Lung (tissue), 12 donors: ENCODE results near the gene MAG. TPM values are rescaled to one million over a fixed set of nuclear protein-coding genes. Genes with fewer than 3 reads are reported as not detected.

ENCODE experiments used
- ATAC-seq: fragments of 200-7000 bp; cut with Tn5 transposase; one replicate; pipeline ENCODE4 v1.9.1; 2020; ENCODE audit warnings: moderate number of reproducible peaks; ENCODE audit not compliant: insufficient read depth, low FRiP score
- DNase-seq, 3 donors: peaks; one replicate each; pipeline ENCODE4 v3.0.0-alpha.2; 2013 to 2017
- H3K27ac ChIP-seq, 2 donors: one replicate each; pipeline ENCODE4 v1.5.1; 2013; ENCODE audit warnings: mild to moderate bottlenecking in 2 of 2, moderate library complexity in 2 of 2, control low read depth in 1 of 2, inconsistent platforms in 1 of 2, low read depth in 1 of 2, low read length in 1 of 2
- H3K27me3 ChIP-seq, 3 donors: one replicate each; pipeline ENCODE4 v1.5.1; 2013; ENCODE audit warnings: low read length in 2 of 3; ENCODE audit not compliant: control insufficient read depth in 3 of 3, insufficient read depth in 3 of 3
- H3K36me3 ChIP-seq, 4 donors: one replicate each; pipeline ENCODE4 v1.5.1; 2013; ENCODE audit warnings: low read length in 4 of 4, mild to moderate bottlenecking in 1 of 4, moderate library complexity in 1 of 4; ENCODE audit not compliant: control insufficient read depth in 4 of 4, insufficient read depth in 4 of 4
- H3K4me1 ChIP-seq, 5 donors: one replicate each; pipeline ENCODE4 v1.5.1; 2013; ENCODE audit warnings: low read length in 5 of 5, mild to moderate bottlenecking in 2 of 5, moderate library complexity in 1 of 5; ENCODE audit not compliant: control insufficient read depth in 5 of 5, insufficient read depth in 5 of 5
- H3K4me3 ChIP-seq: one replicate; pipeline ENCODE4 v1.5.1; 2013; ENCODE audit warnings: mild to moderate bottlenecking, control low read depth, moderate library complexity
- H3K9ac ChIP-seq, 2 donors: one replicate each; pipeline ENCODE4 v1.5.1; 2013; ENCODE audit warnings: low read length in 2 of 2, control low read depth in 1 of 2; ENCODE audit not compliant: insufficient read depth in 1 of 2
- H3K9me3 ChIP-seq, 4 donors: one replicate each; pipeline ENCODE4 v1.5.1; 2013; ENCODE audit warnings: low read length in 3 of 4, mild to moderate bottlenecking in 1 of 4, moderate library complexity in 1 of 4; ENCODE audit not compliant: control insufficient read depth in 4 of 4, insufficient read depth in 3 of 4
- WGBS, 2 donors: extraction: QIAGEN DNeasy Blood & Tissue Kit; methylation state at CpG; one replicate each; pipeline ENCODE4 v1.1.7; 2013; 5-methylcytosine and 5-hydroxymethylcytosine counted together
- polyA plus RNA-seq, 2 donors: library from polyadenylated mRNA; stranded (reverse); fragments of 200-250 nt; gene quantifications; one replicate each; pipeline ENCODE4 v1.2.1, GENCODE V29; 2013
- total RNA-seq, 2 donors: library from RNA; depleted of rRNA in 1 of 2; stranded (reverse); fragments of >200 nt in 1 of 2; gene quantifications; one replicate each; pipeline ENCODE4 v1.2.1, GENCODE V29; 2014 to 2021
- TF ChIP-seq, protein P1 (sequence below): IDR thresholded peaks from 2 replicates; pipeline ENCODE4 v1.5.1; 2012; ENCODE audit warnings: mild to moderate bottlenecking; ENCODE audit errors: control extremely low read depth, extremely low read depth
- donor health status: control.
- donor health status: control.
- donor health status: Bipolar disorder and iron deficiency.
- donor health status: healthy.
- donor health status: DM: yes; HTN: yes; CAD: no.

Gene MAG
- total and polyA plus RNA-seq, 4 donors = 0.08 to 8.8 (median 1.9) TPM

DNA sequence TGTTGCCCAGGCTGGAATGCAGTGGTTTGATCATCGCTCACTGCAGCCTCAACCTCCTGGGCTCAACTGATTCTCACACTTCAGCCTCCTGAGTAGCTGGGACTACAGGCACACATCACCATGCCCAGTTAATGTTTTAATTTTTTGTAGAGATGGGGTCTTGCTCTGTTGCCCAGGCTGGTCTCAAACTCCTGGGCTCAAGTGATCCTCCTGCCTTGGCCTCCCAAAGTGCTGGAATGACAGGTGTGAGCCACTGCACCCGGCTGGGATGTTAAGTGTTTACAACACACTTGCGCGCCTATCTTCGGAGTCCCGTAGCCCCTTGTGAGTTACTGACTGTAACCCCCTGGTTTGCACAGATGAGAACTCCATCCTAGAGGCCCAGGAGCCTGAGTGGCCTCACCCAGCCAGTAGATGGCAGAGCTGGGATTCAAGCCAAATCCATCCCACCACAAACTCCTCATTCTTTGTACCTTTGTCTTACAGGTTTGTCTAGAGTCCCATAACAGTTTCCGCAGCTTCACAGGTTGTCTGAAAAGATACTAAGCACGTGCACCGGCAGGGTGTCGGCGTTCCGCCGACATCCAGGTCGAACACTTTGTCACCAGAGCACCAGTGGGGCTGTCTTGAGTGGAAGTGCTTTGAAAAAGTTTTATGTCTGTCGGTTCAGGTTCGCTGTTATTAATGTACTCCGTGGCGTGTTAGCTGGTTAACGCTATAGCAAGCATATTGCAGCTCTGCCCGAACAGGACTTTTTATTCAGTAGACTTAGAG, 14.7 kb downstream of the MAG start:
- TF ChIP-seq, protein P1, sequence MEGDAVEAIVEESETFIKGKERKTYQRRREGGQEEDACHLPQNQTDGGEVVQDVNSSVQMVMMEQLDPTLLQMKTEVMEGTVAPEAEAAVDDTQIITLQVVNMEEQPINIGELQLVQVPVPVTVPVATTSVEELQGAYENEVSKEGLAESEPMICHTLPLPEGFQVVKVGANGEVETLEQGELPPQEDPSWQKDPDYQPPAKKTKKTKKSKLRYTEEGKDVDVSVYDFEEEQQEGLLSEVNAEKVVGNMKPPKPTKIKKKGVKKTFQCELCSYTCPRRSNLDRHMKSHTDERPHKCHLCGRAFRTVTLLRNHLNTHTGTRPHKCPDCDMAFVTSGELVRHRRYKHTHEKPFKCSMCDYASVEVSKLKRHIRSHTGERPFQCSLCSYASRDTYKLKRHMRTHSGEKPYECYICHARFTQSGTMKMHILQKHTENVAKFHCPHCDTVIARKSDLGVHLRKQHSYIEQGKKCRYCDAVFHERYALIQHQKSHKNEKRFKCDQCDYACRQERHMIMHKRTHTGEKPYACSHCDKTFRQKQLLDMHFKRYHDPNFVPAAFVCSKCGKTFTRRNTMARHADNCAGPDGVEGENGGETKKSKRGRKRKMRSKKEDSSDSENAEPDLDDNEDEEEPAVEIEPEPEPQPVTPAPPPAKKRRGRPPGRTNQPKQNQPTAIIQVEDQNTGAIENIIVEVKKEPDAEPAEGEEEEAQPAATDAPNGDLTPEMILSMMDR = no peak
- Histone ChIP-seq H3K27ac (no peak overlapping the region), H3K4me3 (no peak overlapping the region), H3K27me3 (no peaks in the 10 kb centered on the region), H3K9me3 (peaks cover 0 to 3% (median 0%) of the 10 kb centered on the region in 4 donors), H3K9ac (no peak overlapping the region), H3K4me1 (peaks cover 0 to 45% (median 25%) of the 10 kb centered on the region in 5 donors), H3K36me3 (no peaks in the 10 kb centered on the region)
- DNase-seq = no peak
- 83 to 88% methylated on average over 20 of the region's 20 CpGs for WGBS, 2 donors
- ATAC-seq = no peak

DNA sequence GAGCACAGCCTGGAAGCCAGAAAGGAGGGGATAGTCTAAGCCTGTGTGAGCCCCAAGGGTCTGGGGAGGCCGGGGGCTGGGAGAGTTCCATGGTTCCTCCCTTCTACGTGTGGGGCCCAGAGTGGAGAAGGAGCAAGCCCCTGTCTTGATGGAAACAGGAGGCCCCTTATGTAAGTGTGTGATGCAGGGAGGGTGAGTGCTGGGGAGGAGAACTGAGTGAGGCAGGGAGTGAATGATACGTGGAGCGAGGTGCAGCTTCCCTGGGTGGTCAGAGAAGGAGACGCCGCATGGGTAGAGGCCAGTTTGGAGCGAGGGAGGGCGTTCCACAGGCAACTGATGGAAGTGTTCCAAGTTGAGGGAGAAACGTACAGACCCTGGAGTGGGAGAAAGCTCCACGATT, 16.0 kb downstream of the MAG start:
- no peak overlapping the region for H3K27ac ChIP-seq
- peaks cover 0 to 3% (median 0%) of the 10 kb centered on the region in 4 donors for H3K9me3 ChIP-seq
- WGBS, 2 donors = 78 to 82% methylated on average over 10 of the region's 10 CpGs
- peak; percentile 53 to 79 (median 75) for DNase-seq
- no peaks in the 10 kb centered on the region for H3K27me3 ChIP-seq
- H3K36me3 ChIP-seq = no peaks in the 10 kb centered on the region
- TF ChIP-seq, protein P1 = no peak
- no peak overlapping the region for H3K9ac ChIP-seq
- peaks cover 0 to 49% (median 25%) of the 10 kb centered on the region in 5 donors for H3K4me1 ChIP-seq
- no peak overlapping the region for H3K4me3 ChIP-seq
- ATAC-seq = no peak

DNA sequence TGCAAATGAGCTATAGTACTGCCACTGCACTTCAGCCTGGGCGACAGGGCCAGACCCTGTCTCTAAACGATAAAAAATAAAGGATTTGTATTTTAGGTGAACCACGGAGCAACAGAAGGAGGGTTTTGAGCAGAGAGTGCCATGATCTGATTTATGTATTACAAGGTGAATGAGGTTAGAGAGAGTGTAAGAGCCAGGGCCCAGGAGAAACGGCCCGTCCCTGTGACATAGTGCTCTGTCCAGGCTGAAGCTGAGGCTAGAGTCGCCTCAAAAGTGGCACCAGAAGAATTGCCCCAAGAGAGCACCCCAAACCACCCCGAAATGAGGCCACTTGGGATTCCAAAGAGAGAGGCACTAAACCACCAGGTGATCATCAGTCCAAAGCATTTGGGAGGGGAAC, 16.9 kb downstream of the MAG start:
- H3K36me3 ChIP-seq = no peaks in the 10 kb centered on the region
- ATAC-seq = no peak
- peaks cover 0 to 49% (median 25%) of the 10 kb centered on the region in 5 donors for H3K4me1 ChIP-seq
- 74 to 91% methylated on average over 7 of the region's 7 CpGs for WGBS, 2 donors
- H3K27ac ChIP-seq = no peak overlapping the region
- H3K9me3 ChIP-seq = peaks cover 0 to 3% (median 0%) of the 10 kb centered on the region in 4 donors
- TF ChIP-seq, protein P1 = no peak
- no peaks in the 10 kb centered on the region for H3K27me3 ChIP-seq
- no peak overlapping the region for H3K4me3 ChIP-seq
- no peak for DNase-seq
- H3K9ac ChIP-seq = no peak overlapping the region
